OCI-LY7 (cell line): ENCODE measurements around the gene TXNDC11. TPM values are rescaled to one million over a fixed set of nuclear protein-coding genes. Genes with fewer than 3 reads are reported as not detected.

Experiments
- BruUV-seq: library from RNA; stranded (reverse); fragments of 400-500 nt; replicated peaks from 2 replicates; lab custom pipeline; 2021; lab: Mats Ljungman, UMichigan
- CTCF ChIA-PET: fragments of 300-600 bp; sonication (Branson Sonifier 250); formaldehyde crosslinking; loops from one replicate; lab custom pipeline; 2022; ENCODE audit warnings: antibody characterized with exemption; ENCODE audit not compliant: unreplicated experiment; lab: Charles Lee
- POLR2A ChIA-PET: fragments of 300-600 bp; sonication (Branson Sonifier 250); formaldehyde crosslinking; loops from one replicate; lab custom pipeline; 2022; ENCODE audit warnings: antibody characterized with exemption; lab: Charles Lee
- DNase-seq: peaks from one replicate; pipeline ENCODE4 v3.0.0-alpha.2; 2015; ENCODE audit warnings: low spot score
- H2AFZ ChIP-seq: fragments of 200-600 bp; sonication (generic), shearing (Covaris generic); 2 replicates; pipeline ENCODE4 v1.6.1; 2014; ENCODE audit warnings: mild to moderate bottlenecking, antibody characterized with exemption, low read length, moderate library complexity
- H3K27ac ChIP-seq: fragments of 200-600 bp; sonication (generic); 2 replicates; pipeline ENCODE4 v1.5.1; 2014; ENCODE audit warnings: mixed run types, low read depth, mild to moderate bottlenecking, moderate library complexity, low read length, inconsistent platforms; ENCODE audit not compliant: poor library complexity, severe bottlenecking
- H3K36me3 ChIP-seq: fragments of 200-600 bp; sonication (generic); 2 replicates; pipeline ENCODE4 v1.6.1; 2014; ENCODE audit warnings: mild to moderate bottlenecking, antibody characterized with exemption, low read length, moderate library complexity, mixed read lengths; ENCODE audit not compliant: insufficient read depth
- H3K4me1 ChIP-seq: fragments of 200-600 bp; sonication (generic); 2 replicates; pipeline ENCODE4 v1.5.1; 2014; ENCODE audit warnings: mild to moderate bottlenecking, low read length; ENCODE audit not compliant: insufficient read depth, poor library complexity, severe bottlenecking
- H3K4me2 ChIP-seq: fragments of 200-600 bp; sonication (generic); 2 replicates; pipeline ENCODE4 v1.6.1; 2014; ENCODE audit warnings: mild to moderate bottlenecking, low read length
- H3K4me3 ChIP-seq: fragments of 200-600 bp; sonication (generic); 2 replicates; pipeline ENCODE4 v1.5.1; 2014; ENCODE audit warnings: mild to moderate bottlenecking, low read depth, low read length; ENCODE audit not compliant: poor library complexity, severe bottlenecking
- H3K79me2 ChIP-seq: fragments of 200-600 bp; sonication (generic); 2 replicates; pipeline ENCODE4 v1.6.1; 2016; ENCODE audit warnings: low read depth, mild to moderate bottlenecking, low read length, moderate library complexity, mixed read lengths; ENCODE audit not compliant: insufficient read depth
- H3K9me2 ChIP-seq: fragments of 200-600 bp; sonication (generic); 2 replicates; pipeline ENCODE4 v1.6.1; 2016; ENCODE audit warnings: mild to moderate bottlenecking, low read length, mixed read lengths; ENCODE audit not compliant: insufficient read depth
- H3K9me3 ChIP-seq: fragments of 200-600 bp; sonication (generic); 2 replicates; pipeline ENCODE4 v1.6.1; 2014; ENCODE audit warnings: mild to moderate bottlenecking, mixed run types, low read length, mixed read lengths
- H4K20me1 ChIP-seq: fragments of 200-600 bp; sonication (generic); 2 replicates; pipeline ENCODE4 v1.6.1; 2014; ENCODE audit warnings: mild to moderate bottlenecking, antibody characterized with exemption, low read length, moderate library complexity, mixed read lengths; ENCODE audit not compliant: insufficient read depth
- CTCF ChIP-seq: fragments of 200-600 bp; sonication (generic); conservative IDR thresholded peaks from 2 replicates; pipeline ENCODE4 v1.5.1; 2014; ENCODE audit warnings: mild to moderate bottlenecking, antibody characterized with exemption, low read length, moderate library complexity, mixed read lengths
- EZH2phosphoT487 ChIP-seq: fragments of 200-600 bp; sonication (generic); IDR thresholded peaks from 2 replicates; pipeline ENCODE4 v1.6.1; 2018; ENCODE audit warnings: low read depth, borderline replicate concordance, mild to moderate bottlenecking, mixed run types, antibody characterized with exemption, low read length, moderate library complexity, mixed read lengths
- intact Hi-C: fragments of 100-400 bp; cut with micrococcal nuclease; formaldehyde crosslinking; loops from one replicate; pipeline ENCODE4 v1.10.0; 2022; ENCODE audit not compliant: unreplicated experiment
- total RNA-seq, 2 experiments: library from RNA; depleted of rRNA in 1 of 2; stranded (reverse); fragments of >200 nt in 1 of 2; shearing (Covaris generic) in 1 of 2; gene quantifications; 2 replicates each; pipeline ENCODE4 v1.2.3, GENCODE V29; 2014 to 2022

TXNDC11 gene
- total RNA-seq, 2 experiments from 2014 or later: 88.6 to 96.0 TPM

GRCh38 chr16:11706180-11706742 lies 36.4 kb downstream of the TXNDC11 start:
- peaks cover 86% of the 10 kb centered on the region for H3K36me3 ChIP-seq
- H3K4me3 ChIP-seq: no peak overlapping the region
- peak; percentile 45 for DNase-seq
- H3K27ac ChIP-seq: no peak overlapping the region
- POLR2A ChIA-PET: interaction anchor here (0.6 kb wide), 1 partner anchor 216 kb away, joined by 3 read pairs; no protein-coding TSS in a partner anchor
- intact Hi-C loops: no loop called here
- TF ChIP-seq EZH2phosphoT487 (no peak), CTCF (no peak)
- CTCF ChIA-PET: no interaction called here
- H2AFZ ChIP-seq: no peak overlapping the region
- no peaks in the 10 kb centered on the region for H3K9me2 ChIP-seq
- no peaks in the 10 kb centered on the region for H3K79me2 ChIP-seq
- BruUV-seq: no TSS peak
- no peaks in the 10 kb centered on the region for H4K20me1 ChIP-seq
- H3K4me2 ChIP-seq: peak overlapping the region; percentile 8; the same call in 1 of the 2 replicates
- no peaks in the 10 kb centered on the region for H3K9me3 ChIP-seq
- peaks cover 29% of the 10 kb centered on the region for H3K4me1 ChIP-seq

- Histone ChIP-seq H3K36me3 (peaks cover 93% of the 10 kb centered on the region), H3K4me2 (no peak overlapping the region), H2AFZ (no peak overlapping the region), H3K9me2 (no peaks in the 10 kb centered on the region), H3K79me2 (no peaks in the 10 kb centered on the region), H3K4me3 (no peak overlapping the region), H4K20me1 (no peaks in the 10 kb centered on the region), H3K4me1 (peaks cover 21% of the 10 kb centered on the region), H3K9me3 (no peaks in the 10 kb centered on the region), H3K27ac (no peak overlapping the region)
- ChIA-PET POLR2A (interaction anchor here (1.4 kb wide), 1 partner anchor 10 kb away, joined by 4 read pairs; no protein-coding TSS in a partner anchor), CTCF (no interaction called here)
- BruUV-seq: TSS peak; percentile 33
- intact Hi-C loops: no loop called here
- no peak for DNase-seq
- TF ChIP-seq CTCF: no peak
- no peak for TF ChIP-seq EZH2phosphoT487
These were observed 37.2 kb downstream of the TXNDC11 start for GRCh38 chr16:11705311-11706025.
